Ishikawa (cell line): ENCODE data around the gene ROBO2.

Experiments used
- CREB1 ChIP-seq: IDR thresholded peaks from 2 replicates; pipeline ENCODE4 v1.6.1; 2012; ENCODE audit warnings: low read depth
- EGR1 ChIP-seq: IDR thresholded peaks from 2 replicates; pipeline ENCODE4 v1.6.1; 2012
- EP300 ChIP-seq: IDR thresholded peaks from 2 replicates; pipeline ENCODE4 v1.6.1; 2012; ENCODE audit warnings: borderline replicate concordance
- MAX ChIP-seq: IDR thresholded peaks from 2 replicates; pipeline ENCODE4 v1.6.1; 2012
- RAD21 ChIP-seq: IDR thresholded peaks from 2 replicates; pipeline ENCODE4 v1.6.1; 2012; ENCODE audit warnings: low read depth
- REST ChIP-seq: IDR thresholded peaks from 2 replicates; pipeline ENCODE4 v1.6.1; 2012; ENCODE audit warnings: low read depth, mild to moderate bottlenecking
- TAF1 ChIP-seq: IDR thresholded peaks from 2 replicates; pipeline ENCODE4 v1.6.1; 2012; ENCODE audit warnings: low read depth, mild to moderate bottlenecking
- USF1 ChIP-seq: IDR thresholded peaks from 2 replicates; pipeline ENCODE4 v1.6.1; 2012
- YY1 ChIP-seq: IDR thresholded peaks from 2 replicates; pipeline ENCODE4 v1.6.1; 2012; ENCODE audit warnings: low read depth

GRCh38 chr3:77699125-77699691 is 659.3 kb downstream of the ROBO2 start:
- TF ChIP-seq CREB1 (no peak), EP300 (no peak), REST (no peak), USF1 (no peak), YY1 (no peak), MAX (no peak), TAF1 (no peak), RAD21 (no peak), EGR1 (no peak)
